ENCODE data around the gene TPRG1. TPM values are rescaled to one million over a fixed set of nuclear protein-coding genes. Genes with fewer than 3 reads are reported as not detected.

The TPRG1 gene
- total RNA-seq, 2 experiments from 2014 or later: 2.1 to 2.9 TPM

- no peak overlapping the region for H3K27ac ChIP-seq (ENCODE audit: low read depth in 1 of 2, low read length in 2 of 2)
- CTCF ChIA-PET: interaction anchor here (0.8 kb wide), 1 partner anchor 18 kb away, joined by 4 read pairs; no protein-coding TSS in a partner anchor
Observed at GRCh38 chr3:189342811-189343210, 171.0 kb downstream of the TPRG1 start.

GRCh38 chr3:189344996-189345395 lies 173.2 kb downstream of the TPRG1 start:
- ChIA-PET CTCF (no interaction called here), POLR2A (no interaction called here)
- H3K27me3 ChIP-seq (ENCODE audit: control insufficient read depth in 1 of 2, insufficient read depth in 2 of 2, low read length in 2 of 2): no peaks in the 10 kb centered on the region
- DNase-seq (no peak), ATAC-seq (ENCODE audit: poor library complexity) (no peak)
- no peaks in the 10 kb centered on the region for H3K36me3 ChIP-seq (ENCODE audit: insufficient read depth, low read length)
- TF ChIP-seq CTCF (IDR thresholded peaks at IDR 0.05): no peak
- no peaks in the 10 kb centered on the region for H3K4me1 Mint-ChIP-seq (ENCODE audit: low read depth)
- no peak overlapping the region for H3K4me3 ChIP-seq (ENCODE audit: low read length)
- H3K4me1 ChIP-seq (ENCODE audit: insufficient read depth, low read length): no peaks in the 10 kb centered on the region
- no peak overlapping the region for H3K27ac ChIP-seq (ENCODE audit: low read depth in 1 of 2, low read length in 2 of 2)
- intact Hi-C loops (cut with DNase I, micrococcal nuclease): no loop called here
- H3K9me3 Mint-ChIP-seq: no peaks in the 10 kb centered on the region
- no peaks in the 10 kb centered on the region for H3K9me3 ChIP-seq (ENCODE audit: control insufficient read depth in 1 of 2, insufficient read depth in 1 of 2, low read length in 2 of 2)
- no peaks in the 10 kb centered on the region for H3K36me3 Mint-ChIP-seq (ENCODE audit: low read depth)
- no peaks in the 10 kb centered on the region for H3K27me3 Mint-ChIP-seq
- H3K4me3 Mint-ChIP-seq: no peak overlapping the region
- H3K27ac Mint-ChIP-seq: no peak overlapping the region

More at GRCh38 chr3:189342811-189343210, 171.0 kb downstream of the TPRG1 start:
- Mint-ChIP-seq H3K27ac (no peak overlapping the region), H3K4me1 (ENCODE audit: low read depth) (peaks cover 4% of the 10 kb centered on the region), H3K27me3 (no peaks in the 10 kb centered on the region), H3K36me3 (ENCODE audit: low read depth) (no peaks in the 10 kb centered on the region), H3K9me3 (no peaks in the 10 kb centered on the region), H3K4me3 (no peak overlapping the region)
- TF ChIP-seq CTCF (IDR thresholded peaks at IDR 0.05): no peak
- no peak for DNase-seq
- no peaks in the 10 kb centered on the region for H3K27me3 ChIP-seq (ENCODE audit: control insufficient read depth in 1 of 2, insufficient read depth in 2 of 2, low read length in 2 of 2)
- H3K36me3 ChIP-seq (ENCODE audit: insufficient read depth, low read length): no peaks in the 10 kb centered on the region
- H3K4me3 ChIP-seq (ENCODE audit: low read length): no peak overlapping the region
- no peaks in the 10 kb centered on the region for H3K9me3 ChIP-seq (ENCODE audit: control insufficient read depth in 1 of 2, insufficient read depth in 1 of 2, low read length in 2 of 2)
- no peak for ATAC-seq (ENCODE audit: poor library complexity)
- POLR2A ChIA-PET: no interaction called here
- no peaks in the 10 kb centered on the region for H3K4me1 ChIP-seq (ENCODE audit: insufficient read depth, low read length)
- intact Hi-C loops (cut with DNase I, micrococcal nuclease): no loop called here

- ChIA-PET CTCF (no interaction called here), POLR2A (interaction anchor here (0.6 kb wide), 1 partner anchor 243 kb away, joined by 4 read pairs; no protein-coding TSS in a partner anchor)
- DNase-seq (no peak), ATAC-seq (ENCODE audit: poor library complexity) (no peak)
- intact Hi-C loops (cut with DNase I, micrococcal nuclease): loop anchor here in 1 of 2 experiments (5.0 kb wide), 1 partner anchor 32 kb away; no protein-coding TSS in a partner anchor
- Mint-ChIP-seq H3K27me3 (no peaks in the 10 kb centered on the region), H3K27ac (no peak overlapping the region), H3K4me3 (no peak overlapping the region), H3K36me3 (ENCODE audit: low read depth) (no peaks in the 10 kb centered on the region), H3K4me1 (ENCODE audit: low read depth) (peaks cover 9% of the 10 kb centered on the region), H3K9me3 (no peaks in the 10 kb centered on the region)
- Histone ChIP-seq H3K9me3 (ENCODE audit: control insufficient read depth in 1 of 2, insufficient read depth in 1 of 2, low read length in 2 of 2) (no peaks in the 10 kb centered on the region), H3K27ac (ENCODE audit: low read depth in 1 of 2, low read length in 2 of 2) (no peak overlapping the region), H3K36me3 (ENCODE audit: insufficient read depth, low read length) (no peaks in the 10 kb centered on the region), H3K4me3 (ENCODE audit: low read length) (no peak overlapping the region), H3K27me3 (ENCODE audit: control insufficient read depth in 1 of 2, insufficient read depth in 2 of 2, low read length in 2 of 2) (no peaks in the 10 kb centered on the region), H3K4me1 (ENCODE audit: insufficient read depth, low read length) (peaks cover 6% of the 10 kb centered on the region)
- no peak for TF ChIP-seq CTCF (IDR thresholded peaks at IDR 0.05)
Observed at GRCh38 chr3:189349772-189350171, 178.0 kb downstream of the TPRG1 start.
